GM12891 (cell line): ENCODE data around the gene PLD1.

ENCODE experiments used
- POLR2A ChIP-seq: IDR thresholded peaks from 2 replicates; pipeline ENCODE4 v1.6.1; 2011; ENCODE audit warnings: low read depth, low read length, control low read depth
- POLR2AphosphoS5 ChIP-seq: IDR thresholded peaks from 2 replicates; pipeline ENCODE4 v1.6.1; 2011; ENCODE audit warnings: low read depth, low read length, control low read depth
- SPI1 ChIP-seq: IDR thresholded peaks from 2 replicates; pipeline ENCODE4 v1.6.1; 2011; ENCODE audit warnings: low read depth, low read length, control low read depth
- TAF1 ChIP-seq: IDR thresholded peaks from 2 replicates; pipeline ENCODE4 v1.6.1; 2011; ENCODE audit warnings: low read depth, low read length, control low read depth

GRCh38 chr3:171563298-171563697, 247.0 kb downstream of the PLD1 start:
- TF ChIP-seq POLR2A (no peak), SPI1 (no peak), POLR2AphosphoS5 (no peak), TAF1 (no peak)
